Measurements from ENCODE around the gene POLH.
"Not testable (repeated sequence)": the region's sequence is repeated elsewhere in the genome, so short reads cannot be mapped to it uniquely, and the experiment has no call there.

POLH gene

DNA sequence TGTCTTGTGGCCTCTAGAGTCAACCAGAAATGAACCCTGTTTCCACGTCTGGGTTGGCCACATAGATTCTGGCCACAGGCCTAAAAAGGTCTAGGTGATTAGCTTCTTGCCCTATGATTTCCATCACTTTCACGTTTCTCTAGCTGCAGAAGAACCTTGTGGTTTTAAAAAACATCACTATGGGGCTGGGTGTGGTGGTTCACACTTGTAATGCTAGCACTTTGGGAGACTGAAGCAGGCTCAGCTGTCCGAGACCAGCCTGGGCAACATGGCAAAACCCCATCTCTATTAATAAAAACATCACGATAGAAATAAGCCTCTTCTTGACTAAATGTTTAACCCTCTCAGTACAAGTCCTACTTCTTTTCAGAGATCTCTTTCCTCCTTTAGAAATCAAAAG is 31.5 kb upstream of the POLH start:
- no peak overlapping the region for H3K4me3 ChIP-seq (ENCODE audit: low read depth, low read length)
- TF ChIP-seq CTCF (IDR thresholded peaks at IDR 0.05; ENCODE audit: low read depth, low read length, missing control alignments): no peak
- in situ Hi-C loops (cut with HindIII; ENCODE audit: low pct_ligation_motif_present, low sequenced_read_pairs): no loop called here
- DNase-seq: no peak
- H3K36me3 ChIP-seq (replicated peaks): peaks cover 67% of the 10 kb centered on the region
- no peak overlapping the region for H3K27ac ChIP-seq
- H3K27me3 ChIP-seq (replicated peaks): no peaks in the 10 kb centered on the region

DNA sequence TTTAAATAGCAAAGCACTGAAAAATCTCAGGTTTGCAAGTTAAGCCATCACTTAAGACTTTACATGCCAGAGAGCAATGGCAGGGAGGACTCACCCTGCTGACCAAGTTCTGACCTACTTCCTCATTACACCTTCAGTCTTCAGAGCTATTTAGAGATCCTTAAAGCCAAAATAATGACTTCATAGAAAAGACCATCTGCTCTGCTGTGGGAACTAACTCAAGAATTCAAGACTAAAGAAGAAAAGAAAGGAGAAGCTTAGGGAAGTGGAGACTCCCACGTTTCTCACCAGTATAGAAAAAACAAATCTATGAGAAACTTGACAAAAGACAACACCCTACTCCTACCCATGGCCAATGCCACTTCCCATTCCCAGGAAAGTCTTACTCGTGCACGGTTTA is 28.8 kb upstream of the POLH start:
- peaks cover 74% of the 10 kb centered on the region for H3K36me3 ChIP-seq (replicated peaks)
- no peak for DNase-seq
- no peak for TF ChIP-seq CTCF (IDR thresholded peaks at IDR 0.05; ENCODE audit: low read depth, low read length, missing control alignments)
- no peak overlapping the region for H3K4me3 ChIP-seq (ENCODE audit: low read depth, low read length)
- in situ Hi-C loops (cut with HindIII; ENCODE audit: low pct_ligation_motif_present, low sequenced_read_pairs): no loop called here
- H3K27ac ChIP-seq: no peak overlapping the region
- no peaks in the 10 kb centered on the region for H3K27me3 ChIP-seq (replicated peaks)

- DNase-seq; in situ Hi-C loops (cut with HindIII; ENCODE audit: low pct_ligation_motif_present, low sequenced_read_pairs); H3K27ac ChIP-seq; H3K27me3 ChIP-seq (replicated peaks); H3K4me3 ChIP-seq (ENCODE audit: low read depth, low read length): not testable (repeated sequence)
- peaks cover 76% of the 10 kb centered on the region for H3K36me3 ChIP-seq (replicated peaks)
These were observed 18.4 kb upstream of the POLH start for GRCh38 chr6:43557620-43558019.

DNA sequence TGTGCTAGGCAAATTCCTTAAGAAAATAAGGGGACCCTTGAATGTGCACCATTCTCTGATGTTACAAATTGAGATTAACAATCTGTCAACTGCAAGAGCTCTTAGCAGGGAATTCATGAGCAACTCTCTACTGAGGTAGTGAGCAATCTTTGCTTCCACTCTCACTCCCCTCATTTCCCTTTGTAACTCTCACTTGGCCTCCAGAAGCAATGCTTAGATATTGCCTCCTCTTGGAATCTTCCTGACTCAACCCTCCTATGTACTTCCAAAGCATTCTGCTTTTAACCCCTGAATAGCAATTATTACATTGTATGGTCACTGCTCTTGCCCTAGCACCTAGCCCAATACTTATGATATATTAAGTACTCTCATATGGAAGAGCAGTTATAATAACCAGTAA is 16.7 kb upstream of the POLH start:
- Histone ChIP-seq H3K36me3 (replicated peaks) (peaks cover 78% of the 10 kb centered on the region), H3K27me3 (replicated peaks) (no peaks in the 10 kb centered on the region), H3K4me3 (ENCODE audit: low read depth, low read length) (no peak overlapping the region), H3K27ac (no peak overlapping the region)
- no peak for TF ChIP-seq CTCF (IDR thresholded peaks at IDR 0.05; ENCODE audit: low read depth, low read length, missing control alignments)
- no peak for DNase-seq
- in situ Hi-C loops (cut with HindIII; ENCODE audit: low pct_ligation_motif_present, low sequenced_read_pairs): no loop called here

DNA sequence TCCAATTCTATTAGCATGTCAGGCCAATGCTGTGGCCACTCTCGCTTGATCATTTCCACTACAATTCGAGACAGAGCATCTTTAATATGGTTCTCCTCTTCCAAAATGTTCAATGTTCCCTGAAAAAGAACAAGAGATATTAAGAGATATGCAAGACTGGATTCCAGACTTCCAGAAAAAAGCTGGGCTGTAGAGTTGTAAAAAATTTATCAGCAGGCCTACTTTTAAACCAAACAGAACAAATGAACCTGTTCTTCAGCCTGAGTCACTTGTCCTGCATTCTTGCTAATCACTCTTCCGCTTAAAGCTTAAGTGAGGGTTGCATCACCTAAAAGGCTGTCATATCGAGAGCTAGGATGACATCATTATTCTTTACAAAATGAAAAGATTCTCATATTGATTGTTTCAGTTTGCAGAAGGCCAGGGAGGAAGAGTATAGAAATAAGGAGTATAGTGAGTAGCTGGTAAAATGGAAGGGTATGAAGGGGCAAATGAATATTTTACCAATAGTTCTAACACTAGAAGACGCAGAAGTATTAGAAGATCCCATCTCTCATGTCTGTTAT is 5.0 kb upstream of the POLH start:
- Histone ChIP-seq H3K4me3 (ENCODE audit: low read depth, low read length) (no peak overlapping the region), H3K27me3 (replicated peaks) (no peaks in the 10 kb centered on the region), H3K27ac (no peak overlapping the region), H3K36me3 (replicated peaks) (peaks cover 50% of the 10 kb centered on the region)
- DNase-seq: no peak
- in situ Hi-C loops (cut with HindIII; ENCODE audit: low pct_ligation_motif_present, low sequenced_read_pairs): no loop called here
- TF ChIP-seq CTCF (IDR thresholded peaks at IDR 0.05; ENCODE audit: low read depth, low read length, missing control alignments): no peak

- DNase-seq: no peak
- TF ChIP-seq CTCF (IDR thresholded peaks at IDR 0.05; ENCODE audit: low read depth, low read length, missing control alignments): no peak
- Histone ChIP-seq H3K27me3 (replicated peaks) (no peaks in the 10 kb centered on the region), H3K4me3 (ENCODE audit: low read depth, low read length) (no peak overlapping the region), H3K27ac (no peak overlapping the region), H3K36me3 (replicated peaks) (peaks cover 42% of the 10 kb centered on the region)
- in situ Hi-C loops (cut with HindIII; ENCODE audit: low pct_ligation_motif_present, low sequenced_read_pairs): no loop called here
These were observed 4.0 kb upstream of the POLH start for GRCh38 chr6:43572015-43572414.

Measured in brain microvascular endothelial cell (primary cell).